HFF-Myc (cell line): ENCODE data around the gene ZMYND12.

Experiments
- DNase-seq: peaks from one replicate; pipeline ENCODE4 v3.0.0-alpha.2; 2011; ENCODE audit warnings: low read depth; ENCODE audit errors: extremely low read depth
- H3K4me3 ChIP-seq: replicated peaks from 2 replicates; pipeline ENCODE4 v1.5.1; 2011; ENCODE audit warnings: low read depth, mild to moderate bottlenecking, control low read depth, low read length
- TF ChIP-seq, protein P1 (sequence below): IDR thresholded peaks from 2 replicates; pipeline ENCODE4 v1.5.1; 2012; ENCODE audit warnings: mild to moderate bottlenecking, low read depth, low read length, control low read depth; ENCODE audit errors: missing control alignments

The ZMYND12 gene

DNA sequence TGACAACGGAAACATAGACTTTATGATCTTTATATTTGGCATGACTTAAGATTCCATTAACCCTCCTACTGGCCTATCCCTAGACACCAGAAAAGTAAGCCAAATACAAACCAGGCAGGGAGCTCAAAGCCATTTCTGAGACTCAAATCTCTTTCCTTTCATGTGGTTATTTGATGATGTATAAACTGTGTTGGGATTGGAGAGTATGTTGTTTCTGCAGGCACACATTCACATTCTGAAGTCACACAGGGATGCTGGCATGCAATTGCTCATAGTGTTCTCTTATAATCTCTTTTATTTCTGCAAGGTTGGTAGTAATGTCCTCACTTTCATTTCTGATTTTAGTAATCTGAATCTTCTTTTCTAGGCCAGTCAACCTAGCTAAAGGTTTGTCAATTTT is 5.8 kb downstream of the ZMYND12 start:
- H3K4me3 ChIP-seq, result no peak overlapping the region
- no peak for DNase-seq
- TF ChIP-seq, protein P1, sequence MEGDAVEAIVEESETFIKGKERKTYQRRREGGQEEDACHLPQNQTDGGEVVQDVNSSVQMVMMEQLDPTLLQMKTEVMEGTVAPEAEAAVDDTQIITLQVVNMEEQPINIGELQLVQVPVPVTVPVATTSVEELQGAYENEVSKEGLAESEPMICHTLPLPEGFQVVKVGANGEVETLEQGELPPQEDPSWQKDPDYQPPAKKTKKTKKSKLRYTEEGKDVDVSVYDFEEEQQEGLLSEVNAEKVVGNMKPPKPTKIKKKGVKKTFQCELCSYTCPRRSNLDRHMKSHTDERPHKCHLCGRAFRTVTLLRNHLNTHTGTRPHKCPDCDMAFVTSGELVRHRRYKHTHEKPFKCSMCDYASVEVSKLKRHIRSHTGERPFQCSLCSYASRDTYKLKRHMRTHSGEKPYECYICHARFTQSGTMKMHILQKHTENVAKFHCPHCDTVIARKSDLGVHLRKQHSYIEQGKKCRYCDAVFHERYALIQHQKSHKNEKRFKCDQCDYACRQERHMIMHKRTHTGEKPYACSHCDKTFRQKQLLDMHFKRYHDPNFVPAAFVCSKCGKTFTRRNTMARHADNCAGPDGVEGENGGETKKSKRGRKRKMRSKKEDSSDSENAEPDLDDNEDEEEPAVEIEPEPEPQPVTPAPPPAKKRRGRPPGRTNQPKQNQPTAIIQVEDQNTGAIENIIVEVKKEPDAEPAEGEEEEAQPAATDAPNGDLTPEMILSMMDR, result no peak

DNA sequence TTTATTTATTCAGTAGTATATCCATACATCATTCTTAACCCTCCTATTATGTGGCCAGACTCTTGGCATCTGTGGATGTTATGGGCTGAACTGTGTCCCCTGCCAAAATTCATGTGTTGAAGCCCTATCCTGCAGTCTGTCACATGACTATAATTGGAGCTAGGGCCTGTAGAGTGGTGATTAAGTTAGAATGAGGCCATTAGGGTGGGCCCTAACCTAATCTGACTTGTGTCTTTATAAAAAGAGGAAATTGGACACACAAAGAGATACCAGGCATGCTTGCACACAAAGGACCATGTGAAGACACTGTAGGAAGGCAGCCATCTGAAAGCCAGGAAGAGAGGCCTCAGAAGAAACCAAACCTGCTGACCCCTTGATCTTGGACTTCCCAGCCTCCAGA is 6.6 kb downstream of the ZMYND12 start:
- TF ChIP-seq, protein P1, result no peak
- DNase-seq, result no peak
- no peak overlapping the region for H3K4me3 ChIP-seq

DNA sequence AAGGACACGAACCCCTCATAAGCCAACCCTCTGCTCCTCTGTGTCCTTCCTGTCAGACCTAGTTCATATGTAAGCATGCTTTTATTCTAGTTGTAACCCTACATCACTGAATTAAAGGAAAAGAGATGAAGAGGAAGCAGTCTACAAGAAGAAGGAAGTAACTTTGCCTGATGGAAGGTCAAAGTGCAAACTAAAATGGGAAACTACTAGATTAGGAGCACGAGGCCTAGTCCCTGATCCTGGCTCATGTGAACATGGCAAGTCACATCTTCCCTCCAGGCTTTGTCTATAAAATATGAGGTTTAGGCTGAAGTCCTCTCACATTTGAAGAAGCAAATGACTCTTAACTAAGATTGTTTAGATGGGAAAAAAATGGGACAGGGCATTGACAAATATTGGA is 13.2 kb downstream of the ZMYND12 start:
- TF ChIP-seq, protein P1, result no peak
- DNase-seq, result no peak
- no peak overlapping the region for H3K4me3 ChIP-seq

DNA sequence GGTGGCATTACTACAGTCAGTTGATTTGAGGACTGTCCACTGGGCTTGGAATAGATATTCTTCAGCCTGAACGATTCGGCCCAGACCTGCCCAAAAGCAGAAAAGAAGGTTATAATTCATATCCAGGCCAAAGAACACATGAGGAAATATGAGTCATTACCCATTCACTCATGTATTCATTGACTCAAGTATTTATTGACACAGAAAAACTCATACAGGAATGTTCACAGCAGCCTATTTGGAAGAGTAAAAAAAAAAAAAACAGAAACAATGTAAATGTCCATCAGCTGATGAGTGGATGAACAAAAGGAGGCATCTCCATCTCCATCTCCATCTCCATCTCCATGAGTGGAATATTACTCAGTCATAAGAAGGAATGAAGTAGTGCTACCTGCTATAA is 15.9 kb downstream of the ZMYND12 start:
- TF ChIP-seq, protein P1, result no peak
- DNase-seq, result no peak
- no peak overlapping the region for H3K4me3 ChIP-seq

DNA sequence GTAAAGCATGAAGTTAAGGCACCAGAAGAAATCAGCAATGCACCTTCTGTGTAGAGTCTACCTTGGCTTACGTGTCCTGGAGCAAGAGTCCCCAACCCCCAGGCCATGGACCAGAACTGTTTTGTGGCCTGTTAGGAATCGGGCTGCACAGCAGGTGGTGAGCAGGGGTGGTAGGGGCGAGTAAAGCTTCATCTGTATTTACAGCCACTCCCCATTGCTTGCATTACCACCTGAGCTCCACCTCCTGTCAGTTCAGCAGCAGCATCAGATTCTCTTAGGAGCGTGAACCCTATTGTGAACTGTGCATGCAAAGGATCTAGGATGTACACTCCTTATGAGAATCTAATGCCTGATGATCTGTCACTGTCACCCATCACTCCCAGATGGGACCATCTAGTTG is 21.5 kb downstream of the ZMYND12 start:
- TF ChIP-seq, protein P1, result no peak
- H3K4me3 ChIP-seq, result no peak overlapping the region
- DNase-seq, result no peak

DNA sequence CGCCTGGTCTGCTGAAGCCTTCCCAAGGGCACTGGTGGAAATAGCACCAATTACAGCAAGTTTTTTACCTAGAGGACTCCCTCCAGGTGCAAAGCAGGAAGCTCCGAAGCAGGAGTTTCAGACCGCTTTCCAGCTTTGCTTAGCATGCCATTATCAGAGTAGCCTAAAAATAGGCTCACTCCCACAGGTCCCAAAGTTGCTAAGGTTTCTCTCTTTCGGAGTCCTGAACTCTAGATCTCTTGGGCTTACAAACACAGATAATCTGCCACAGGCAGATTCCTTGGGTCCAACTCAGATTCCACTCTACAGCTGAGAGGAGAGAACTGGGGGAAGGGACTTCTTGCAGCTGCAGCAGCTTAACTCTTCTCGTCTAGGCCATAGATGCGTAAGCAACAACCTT is 22.5 kb downstream of the ZMYND12 start:
- no peak overlapping the region for H3K4me3 ChIP-seq
- TF ChIP-seq, protein P1, result no peak
- no peak for DNase-seq

DNA sequence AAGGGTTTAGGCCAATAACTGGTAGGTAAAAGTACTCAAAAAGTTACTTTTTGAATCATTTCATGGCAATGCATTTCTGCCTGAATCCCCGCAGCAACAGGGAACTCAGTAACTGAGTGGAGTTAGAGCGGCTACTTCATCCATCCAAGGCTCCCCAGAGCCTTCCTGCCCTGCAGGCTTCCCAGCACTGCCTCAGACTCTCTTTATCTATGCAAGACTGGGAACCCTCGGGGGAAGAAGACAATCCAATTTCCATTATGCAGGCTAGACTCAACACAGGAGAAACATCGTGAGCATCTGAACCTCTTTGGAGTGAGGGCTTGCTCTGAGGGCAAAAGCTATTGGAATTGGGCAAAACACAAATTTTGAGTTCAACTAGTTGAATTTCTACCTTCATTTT is 23.1 kb downstream of the ZMYND12 start:
- no peak for DNase-seq
- no peak overlapping the region for H3K4me3 ChIP-seq
- TF ChIP-seq, protein P1, result no peak
